HG03097 (cell line): ENCODE results near the gene RSRC1.
"Not testable (repeated sequence)": the region's sequence is repeated elsewhere in the genome, so short reads cannot be mapped to it uniquely, and the experiment has no call there.

Experiments used
- ATAC-seq: cut with Tn5 transposase; IDR thresholded peaks from one replicate; pipeline ENCODE4 v1.9.1; 2021; ENCODE audit not compliant: unreplicated experiment, low FRiP score

The RSRC1 gene

GRCh38 chr3:158109804-158110657 is at the start of gene RSRC1:
Gene RSRC1 (plus strand): TSS chr3:158110089. CDS start chr3:158122105, 12,016 bp downstream.
- peak; percentile 84 for ATAC-seq

GRCh38 chr3:158065574-158065973 is 44.3 kb upstream of the RSRC1 start:
- ATAC-seq, result not testable (repeated sequence)

GRCh38 chr3:158072790-158073189 is 37.1 kb upstream of the RSRC1 start:
- no peak for ATAC-seq

GRCh38 chr3:158074591-158074990 is 35.3 kb upstream of the RSRC1 start:
- no peak for ATAC-seq

GRCh38 chr3:158079599-158079998 is 30.3 kb upstream of the RSRC1 start:
- no peak for ATAC-seq

GRCh38 chr3:158084651-158085050 is 25.2 kb upstream of the RSRC1 start:
- no peak for ATAC-seq

- no peak for ATAC-seq
These were observed 24.5 kb upstream of the RSRC1 start for GRCh38 chr3:158085358-158085757.

- ATAC-seq, result no peak
These were observed 24.0 kb upstream of the RSRC1 start for GRCh38 chr3:158085931-158086330.

GRCh38 chr3:158086361-158086760 is 23.5 kb upstream of the RSRC1 start:
- no peak for ATAC-seq

- no peak for ATAC-seq
These were observed 23.1 kb upstream of the RSRC1 start for GRCh38 chr3:158086776-158087175.

- no peak for ATAC-seq
These were observed 18.4 kb upstream of the RSRC1 start for GRCh38 chr3:158091531-158091930.

GRCh38 chr3:158093526-158093925 is 16.4 kb upstream of the RSRC1 start:
- no peak for ATAC-seq

GRCh38 chr3:158094235-158095110 is 15.4 kb upstream of the RSRC1 start:
- ATAC-seq, result peak; percentile 39

- peak; percentile 13 for ATAC-seq
These were observed 14.6 kb upstream of the RSRC1 start for GRCh38 chr3:158095111-158095813.

- no peak for ATAC-seq
These were observed 13.8 kb upstream of the RSRC1 start for GRCh38 chr3:158095814-158096704.

- no peak for ATAC-seq
These were observed 12.8 kb upstream of the RSRC1 start for GRCh38 chr3:158097081-158097592.

GRCh38 chr3:158097593-158098308 is 12.1 kb upstream of the RSRC1 start:
- peak; percentile 75 for ATAC-seq

- no peak for ATAC-seq
These were observed 11.6 kb upstream of the RSRC1 start for GRCh38 chr3:158098309-158098639.

- ATAC-seq, result no peak
These were observed 11.0 kb upstream of the RSRC1 start for GRCh38 chr3:158098834-158099424.
